Thyroid gland (tissue), 4 donors: ENCODE results near the gene COQ4. TPM values are rescaled to one million over a fixed set of nuclear protein-coding genes. Genes with fewer than 3 reads are reported as not detected.
"Not testable (repeated sequence)": the region's sequence is repeated elsewhere in the genome, so short reads cannot be mapped to it uniquely, and the experiment has no call there.

Experiments
- DNase-seq, 2 donors: peaks; one replicate each; pipeline ENCODE4 v3.0.0-alpha.2; 2019
- H3K27ac ChIP-seq, 3 donors: fragments of 200-600 bp; sonication (generic); 1 replicate in 2 of 3; 2 replicates in 1 of 3; pipeline ENCODE4 v1.5.1; 2016 to 2019; ENCODE audit warnings: mild to moderate bottlenecking in 1 of 3, moderate library complexity in 1 of 3
- H3K27me3 ChIP-seq: fragments of 200-600 bp; sonication (generic); one replicate; pipeline ENCODE4 v1.5.1; 2019
- H3K36me3 ChIP-seq, 2 donors: fragments of 200-600 bp; sonication (generic); one replicate each; pipeline ENCODE4 v1.5.1; 2016 to 2019
- H3K4me1 ChIP-seq, 2 donors: fragments of 200-600 bp; sonication (generic); one replicate each; pipeline ENCODE4 v1.5.1; 2017 to 2019
- H3K4me3 ChIP-seq, 3 donors: fragments of 200-600 bp; sonication (generic); replicated peaks in 1 of 3; 1 replicate in 2 of 3; 2 replicates in 1 of 3; pipeline ENCODE4 v1.5.1; 2016; ENCODE audit warnings: mild to moderate bottlenecking in 1 of 3
- H3K9me3 ChIP-seq: fragments of 200-600 bp; sonication (generic); one replicate; pipeline ENCODE4 v1.5.1; 2017
- CTCF ChIP-seq, 6 experiments: fragments of 200-600 bp in 3 of 6; fragments of 450-650 bp in 3 of 6; sonication (generic) in 3 of 6; IDR thresholded peaks; one replicate each; pipeline ENCODE4 v1.5.1; 2016 to 2019; ENCODE audit warnings: antibody characterized with exemption in 6 of 6, mild to moderate bottlenecking in 2 of 6, inconsistent platforms in 1 of 6, moderate library complexity in 1 of 6
- POLR2A ChIP-seq, 2 donors: fragments of 450-650 bp; IDR thresholded peaks; one replicate each; pipeline ENCODE4 v1.6.1; 2017; ENCODE audit warnings: antibody characterized with exemption in 2 of 2, mild to moderate bottlenecking in 2 of 2, moderate library complexity in 1 of 2
- WGBS, 2 donors: methylation state at CpG; one replicate each; pipeline ENCODE4 v1.1.5; 2017; 5-methylcytosine and 5-hydroxymethylcytosine counted together
- intact Hi-C: fragments of 100-400 bp; cut with DNase I; formaldehyde crosslinking; loops from one replicate; pipeline ENCODE4 v1.15.1; 2023
- total RNA-seq, 4 donors: library from RNA; depleted of rRNA; stranded (reverse); fragments of >200 nt; gene quantifications; one replicate each; pipeline ENCODE4 v1.2.3, GENCODE V29; 2016

The COQ4 gene
- total RNA-seq, 4 donors from 2014 or later, result 71.8 to 137 (median 108) TPM

GRCh38 chr9:128337936-128338335 lies 15.3 kb downstream of the COQ4 start:
- no peaks in the 10 kb centered on the region for H3K9me3 ChIP-seq
- H3K36me3 ChIP-seq, result peaks cover under 1 to 2% of the 10 kb centered on the region in 2 donors
- no peak overlapping the region for H3K27ac ChIP-seq
- H3K27me3 ChIP-seq, result no peaks in the 10 kb centered on the region
- intact Hi-C loops, result no loop called here
- no peak overlapping the region for H3K4me3 ChIP-seq
- no peak for DNase-seq
- 88 to 93% methylated on average over 7 of the region's 7 CpGs for WGBS, 2 donors
- TF ChIP-seq CTCF (IDR thresholded peaks at IDR 0.05) (no peak), POLR2A (IDR thresholded peaks at IDR 0.05) (no peak)
- peaks cover 0 to 40% of the 10 kb centered on the region in 2 donors for H3K4me1 ChIP-seq

- H3K4me3 ChIP-seq, H3K27me3 ChIP-seq, H3K9me3 ChIP-seq, intact Hi-C loops: not testable (repeated sequence)
- H3K36me3 ChIP-seq, result peaks cover 6 to 12% of the 10 kb centered on the region in 2 donors
- peaks cover 0 to 31% of the 10 kb centered on the region in 2 donors for H3K4me1 ChIP-seq
- WGBS, 2 donors, result 62 to 65% methylated on average over 15 of the region's 15 CpGs
- peak overlapping the region in 2 of 3 donors; percentile 42 to 85 for H3K27ac ChIP-seq
- peak; percentile 55 to 58 for DNase-seq
These were observed 16.4 kb downstream of the COQ4 start for GRCh38 chr9:128338852-128339614.

- Histone ChIP-seq H3K9me3 (no peaks in the 10 kb centered on the region), H3K27me3 (no peaks in the 10 kb centered on the region), H3K4me1 (peaks cover 0 to 29% of the 10 kb centered on the region in 2 donors), H3K4me3 (peak within 1 kb of the TSS; percentile 4 to 79 (median 78)), H3K36me3 (peaks cover 7 to 20% of the 10 kb centered on the region in 2 donors), H3K27ac (peak within 1 kb of the TSS; percentile 65 to 85 (median 74))
- peak; percentile 80 for DNase-seq
- WGBS, 2 donors, result 18 to 35% methylated on average over 13 to 25 of the region's 75 CpGs
- intact Hi-C loops, result loop anchor here (2.0 kb wide), 1 partner anchor 45 kb away; no protein-coding TSS in a partner anchor
- TF ChIP-seq CTCF (IDR thresholded peaks at IDR 0.05) (peak in 1 of 6 experiments; percentile 2), POLR2A (IDR thresholded peaks at IDR 0.05) (peak in 1 of 2 donors; percentile 62)
These were observed 17.4 kb downstream of the COQ4 start, which contains the start of gene SLC27A4 for GRCh38 chr9:128339761-128340690. Gene SLC27A4, plus strand, starts transcription at chr9:128340527. Its CDS starts 2,606 bp downstream, at chr9:128343133.

GRCh38 chr9:128340691-128341434 lies 18.2 kb downstream of the COQ4 start:
- 0 to 3% methylated on average over 10 to 13 of the region's 48 CpGs for WGBS, 2 donors
- no peak for DNase-seq

More at GRCh38 chr9:128340691-128341434, 18.2 kb downstream of the COQ4 start:
- Histone ChIP-seq H3K27ac (peak overlapping the region in 1 of 3 donors; percentile 69), H3K9me3 (no peaks in the 10 kb centered on the region), H3K27me3 (no peaks in the 10 kb centered on the region), H3K4me1 (peaks cover 0 to 21% of the 10 kb centered on the region in 2 donors), H3K36me3 (peaks cover 15 to 29% of the 10 kb centered on the region in 2 donors), H3K4me3 (peak overlapping the region; percentile 4 to 79 (median 59))
- intact Hi-C loops, result loop anchor here (2.0 kb wide), 1 partner anchor 46 kb away; no protein-coding TSS in a partner anchor
- peak in 1 of 6 experiments; percentile 2 for TF ChIP-seq CTCF (IDR thresholded peaks at IDR 0.05)
- TF ChIP-seq POLR2A (IDR thresholded peaks at IDR 0.05), result no peak
